Mesodermal cell (in vitro differentiated cells): Measurements from ENCODE around the gene POLN.

Experiments used
- H3K27ac ChIP-seq: 2 replicates; pipeline ENCODE4 v1.7.0; 2013; ENCODE audit warnings: mild to moderate bottlenecking, low read depth, low read length, moderate library complexity; ENCODE audit not compliant: severe bottlenecking
- H3K36me3 ChIP-seq: 2 replicates; pipeline ENCODE4 v1.7.1; 2013; ENCODE audit warnings: mild to moderate bottlenecking, low read length, moderate library complexity; ENCODE audit not compliant: control insufficient read depth, insufficient read depth
- H3K4me1 ChIP-seq: one replicate; pipeline ENCODE4 v1.7.1; 2013; ENCODE audit warnings: mild to moderate bottlenecking, low read length; ENCODE audit not compliant: insufficient read depth, control insufficient read depth, poor library complexity, severe bottlenecking
- H3K4me3 ChIP-seq: 2 replicates; pipeline ENCODE4 v1.7.0; 2013; ENCODE audit warnings: low read length, control low read depth, mild to moderate bottlenecking; ENCODE audit not compliant: insufficient read depth, poor library complexity, severe bottlenecking; ENCODE audit errors: extremely low read depth
- H3K9me3 ChIP-seq: 2 replicates; pipeline ENCODE4 v1.7.1; 2013; ENCODE audit warnings: mild to moderate bottlenecking, low read length, moderate library complexity; ENCODE audit not compliant: control insufficient read depth
- WGBS, 2 experiments: methylation state at CpG; one replicate each; pipeline ENCODE4 v1.1.5; 2013; ENCODE audit warnings: missing lambda C conversion rate in 2 of 2; ENCODE audit not compliant: insufficient coverage in 2 of 2; 5-methylcytosine and 5-hydroxymethylcytosine counted together

Gene POLN

GRCh38 chr4:2085496-2085901, 156.4 kb downstream of the POLN start:
- 92 to 95% methylated on average over 7 to 8 of the region's 8 CpGs for WGBS, 2 experiments
- H3K4me3 ChIP-seq = no peak overlapping the region
- H3K27ac ChIP-seq = no peak overlapping the region
- no peaks in the 10 kb centered on the region for H3K36me3 ChIP-seq
- no peaks in the 10 kb centered on the region for H3K9me3 ChIP-seq
- H3K4me1 ChIP-seq = no peaks in the 10 kb centered on the region

GRCh38 chr4:2084316-2084715, 157.6 kb downstream of the POLN start:
- WGBS, 2 experiments = 87 to 93% methylated on average over 13 of the region's 13 CpGs
- Histone ChIP-seq H3K27ac (no peak overlapping the region), H3K4me1 (no peaks in the 10 kb centered on the region)

GRCh38 chr4:2083826-2084160, 158.1 kb downstream of the POLN start:
- WGBS, 2 experiments = 84 to 89% methylated on average over 6 of the region's 6 CpGs
- Histone ChIP-seq H3K27ac (no peak overlapping the region), H3K9me3 (no peaks in the 10 kb centered on the region), H3K4me1 (no peaks in the 10 kb centered on the region), H3K4me3 (no peak overlapping the region), H3K36me3 (no peaks in the 10 kb centered on the region)

More at GRCh38 chr4:2084316-2084715, 157.6 kb downstream of the POLN start:
- Histone ChIP-seq H3K9me3 (no peaks in the 10 kb centered on the region), H3K36me3 (no peaks in the 10 kb centered on the region), H3K4me3 (no peak overlapping the region)

- Histone ChIP-seq H3K36me3 (no peaks in the 10 kb centered on the region), H3K9me3 (no peaks in the 10 kb centered on the region), H3K27ac (no peak overlapping the region), H3K4me1 (no peaks in the 10 kb centered on the region), H3K4me3 (no peak overlapping the region)
- 92 to 96% methylated on average over 15 of the region's 15 CpGs for WGBS, 2 experiments
Measured at GRCh38 chr4:2083116-2083825, 158.7 kb downstream of the POLN start.

GRCh38 chr4:2082627-2083026, 159.3 kb downstream of the POLN start:
- no peaks in the 10 kb centered on the region for H3K36me3 ChIP-seq
- H3K9me3 ChIP-seq = no peaks in the 10 kb centered on the region
- no peak overlapping the region for H3K4me3 ChIP-seq
- no peak overlapping the region for H3K27ac ChIP-seq
- no peaks in the 10 kb centered on the region for H3K4me1 ChIP-seq
- WGBS, 2 experiments = 93% methylated on average over 3 of the region's 4 CpGs

- Histone ChIP-seq H3K4me1 (no peaks in the 10 kb centered on the region), H3K9me3 (no peaks in the 10 kb centered on the region), H3K4me3 (no peak overlapping the region), H3K36me3 (no peaks in the 10 kb centered on the region), H3K27ac (no peak overlapping the region)
- WGBS, 2 experiments = 94 to 100% methylated on average over 2 of the region's 3 CpGs
Measured at GRCh38 chr4:2082118-2082517, 159.8 kb downstream of the POLN start.

- H3K36me3 ChIP-seq = no peaks in the 10 kb centered on the region
- H3K9me3 ChIP-seq = no peaks in the 10 kb centered on the region
- no peaks in the 10 kb centered on the region for H3K4me1 ChIP-seq
- 89% methylated on average over 7 to 8 of the region's 10 CpGs for WGBS, 2 experiments
- H3K27ac ChIP-seq = no peak overlapping the region
- no peak overlapping the region for H3K4me3 ChIP-seq
Measured at GRCh38 chr4:2081540-2081939, 160.4 kb downstream of the POLN start.

GRCh38 chr4:2080429-2081300, 161.3 kb downstream of the POLN start:
- Histone ChIP-seq H3K36me3 (no peaks in the 10 kb centered on the region), H3K9me3 (no peaks in the 10 kb centered on the region), H3K27ac (no peak overlapping the region), H3K4me3 (no peak overlapping the region), H3K4me1 (no peaks in the 10 kb centered on the region)
- WGBS, 2 experiments = 89 to 91% methylated on average over 13 of the region's 19 CpGs

GRCh38 chr4:2079926-2080325, 162.0 kb downstream of the POLN start:
- Histone ChIP-seq H3K9me3 (no peaks in the 10 kb centered on the region), H3K27ac (no peak overlapping the region), H3K4me3 (no peak overlapping the region), H3K4me1 (no peaks in the 10 kb centered on the region), H3K36me3 (no peaks in the 10 kb centered on the region)
- WGBS, 2 experiments = 91 to 93% methylated on average over 8 to 9 of the region's 9 CpGs

- Histone ChIP-seq H3K9me3 (no peaks in the 10 kb centered on the region), H3K27ac (no peak overlapping the region), H3K36me3 (no peaks in the 10 kb centered on the region), H3K4me3 (no peak overlapping the region), H3K4me1 (no peaks in the 10 kb centered on the region)
- 93 to 95% methylated on average over 5 of the region's 5 CpGs for WGBS, 2 experiments
Measured at GRCh38 chr4:2079006-2079405, 162.9 kb downstream of the POLN start.

- H3K36me3 ChIP-seq = no peaks in the 10 kb centered on the region
- no peaks in the 10 kb centered on the region for H3K4me1 ChIP-seq
- WGBS, 2 experiments = 83 to 85% methylated on average over 8 to 9 of the region's 9 CpGs
- no peak overlapping the region for H3K27ac ChIP-seq
- no peak overlapping the region for H3K4me3 ChIP-seq
- no peaks in the 10 kb centered on the region for H3K9me3 ChIP-seq
Measured at GRCh38 chr4:2078584-2078983, 163.3 kb downstream of the POLN start.
